ENCODE data around the gene DNASE2.
A peak's percentile ranks its signal among the peaks of the same experiment; 100 is the strongest.

The DNASE2 gene

DNA sequence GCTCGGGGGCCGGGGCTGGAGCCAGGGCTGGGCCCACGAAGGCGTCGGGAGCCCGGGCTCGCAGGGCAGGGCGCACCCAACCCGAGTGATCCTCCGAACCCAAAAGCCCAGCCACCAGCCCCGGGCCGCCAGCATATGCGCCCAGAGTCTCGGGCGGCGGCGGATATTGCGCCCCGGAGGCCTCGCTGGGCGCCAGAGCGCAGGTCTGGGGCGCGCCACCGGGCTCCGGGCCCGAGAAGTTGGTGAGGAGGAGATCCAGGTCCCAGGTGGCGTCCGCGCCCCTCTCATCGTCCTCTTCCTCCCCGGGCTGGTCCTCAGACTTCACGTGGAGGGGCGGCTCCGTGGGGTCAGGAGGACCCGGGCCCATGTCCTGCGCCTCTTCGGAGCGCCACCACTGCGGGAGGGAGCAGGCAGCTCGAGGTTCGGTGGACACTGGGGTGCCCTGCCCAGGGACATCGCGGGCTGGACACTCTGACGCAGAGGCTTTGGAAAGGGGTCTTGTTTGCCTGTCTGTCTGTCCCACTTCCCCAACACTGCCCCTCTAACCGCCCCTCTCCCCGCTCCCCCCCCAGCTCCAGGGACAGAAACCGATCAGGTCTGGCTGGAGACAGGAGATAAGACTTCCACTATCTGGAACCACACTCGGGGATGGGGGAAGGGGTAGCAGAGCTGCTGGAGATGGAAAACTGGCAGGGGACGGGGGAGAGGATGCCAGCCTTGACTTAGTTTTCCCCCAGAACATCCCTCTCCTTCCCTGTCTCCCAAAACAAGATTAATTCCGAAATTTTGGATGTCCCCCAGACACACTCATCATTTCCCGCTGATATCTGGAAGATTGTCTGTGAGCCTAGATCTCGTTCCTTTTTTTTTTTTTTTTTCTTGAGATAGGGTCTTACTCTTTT is 4.8 kb upstream of the DNASE2 start:
- peak overlapping the region; percentile 49 for H3K4me3 ChIP-seq (ENCODE audit: low read depth, low read length)

DNA sequence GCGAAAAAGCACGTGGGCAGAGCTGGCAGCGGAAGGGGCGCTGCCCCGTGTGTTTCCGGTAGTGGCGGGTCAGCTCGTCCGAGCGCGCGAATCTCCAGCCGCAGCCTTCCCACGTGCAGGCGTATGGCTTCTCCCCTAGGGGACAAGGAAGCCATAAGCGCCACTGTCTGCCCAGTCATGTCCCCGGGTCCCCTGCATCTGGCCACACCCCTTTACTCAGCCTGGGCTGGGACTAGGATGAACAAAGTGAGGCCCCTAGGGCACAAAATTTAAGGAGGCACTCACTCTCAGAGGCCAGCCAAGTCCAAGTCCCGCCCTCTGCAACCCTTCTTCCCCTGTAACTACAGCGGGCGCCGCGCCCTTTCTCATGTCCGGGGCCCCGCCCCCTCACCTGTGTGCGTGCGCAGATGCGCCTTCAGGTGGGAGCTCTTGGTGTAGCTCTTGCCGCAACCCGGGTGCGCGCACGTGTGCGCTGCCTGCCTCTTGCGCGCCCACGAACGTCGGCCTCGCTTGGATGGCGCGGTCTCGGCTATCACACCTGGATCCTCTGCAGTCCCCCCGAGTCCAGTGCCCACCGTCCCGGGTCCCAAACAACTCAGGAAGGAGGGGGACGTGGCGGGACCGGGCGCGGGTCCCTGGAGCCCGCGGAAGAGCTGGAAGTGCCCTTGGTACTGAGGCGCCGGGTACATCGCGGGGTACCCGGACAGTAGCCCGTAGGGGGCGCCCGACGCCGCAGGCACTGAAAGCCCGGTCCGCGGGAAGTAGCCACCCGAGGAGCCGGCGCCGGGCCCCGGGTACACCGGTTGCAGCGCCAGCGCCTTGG is 3.9 kb upstream of the DNASE2 start:
- peak; percentile 82 for DNase-seq (ENCODE audit: low read depth)
- peak overlapping the region; percentile 49 for H3K4me3 ChIP-seq (ENCODE audit: low read depth, low read length)
- TF ChIP-seq, protein P1, sequence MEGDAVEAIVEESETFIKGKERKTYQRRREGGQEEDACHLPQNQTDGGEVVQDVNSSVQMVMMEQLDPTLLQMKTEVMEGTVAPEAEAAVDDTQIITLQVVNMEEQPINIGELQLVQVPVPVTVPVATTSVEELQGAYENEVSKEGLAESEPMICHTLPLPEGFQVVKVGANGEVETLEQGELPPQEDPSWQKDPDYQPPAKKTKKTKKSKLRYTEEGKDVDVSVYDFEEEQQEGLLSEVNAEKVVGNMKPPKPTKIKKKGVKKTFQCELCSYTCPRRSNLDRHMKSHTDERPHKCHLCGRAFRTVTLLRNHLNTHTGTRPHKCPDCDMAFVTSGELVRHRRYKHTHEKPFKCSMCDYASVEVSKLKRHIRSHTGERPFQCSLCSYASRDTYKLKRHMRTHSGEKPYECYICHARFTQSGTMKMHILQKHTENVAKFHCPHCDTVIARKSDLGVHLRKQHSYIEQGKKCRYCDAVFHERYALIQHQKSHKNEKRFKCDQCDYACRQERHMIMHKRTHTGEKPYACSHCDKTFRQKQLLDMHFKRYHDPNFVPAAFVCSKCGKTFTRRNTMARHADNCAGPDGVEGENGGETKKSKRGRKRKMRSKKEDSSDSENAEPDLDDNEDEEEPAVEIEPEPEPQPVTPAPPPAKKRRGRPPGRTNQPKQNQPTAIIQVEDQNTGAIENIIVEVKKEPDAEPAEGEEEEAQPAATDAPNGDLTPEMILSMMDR (IDR thresholded peaks at IDR 0.05; ENCODE audit: low read depth, low read length, missing control alignments): peak; percentile 77

More for the DNA sequence above, 4.8 kb upstream of the DNASE2 start:
- DNase-seq (ENCODE audit: low read depth): no peak
- TF ChIP-seq, protein P1 (IDR thresholded peaks at IDR 0.05; ENCODE audit: low read depth, low read length, missing control alignments): no peak

DNA sequence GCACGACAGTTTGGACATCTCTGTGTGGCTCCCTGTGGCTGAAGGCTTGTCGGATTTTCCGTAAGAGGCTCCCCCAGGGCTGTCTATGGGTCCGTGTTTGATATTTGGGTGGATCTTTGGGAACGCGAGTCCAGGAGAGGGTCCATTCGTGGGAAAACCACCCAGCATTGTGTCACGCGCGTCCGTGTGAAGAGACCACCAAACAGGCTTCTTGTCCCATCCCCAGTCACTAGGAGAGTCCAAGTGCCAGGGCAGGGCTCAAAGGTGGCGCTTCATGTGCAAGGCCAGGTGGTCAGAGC is 3.3 kb upstream of the DNASE2 start:
- TF ChIP-seq, protein P1 (IDR thresholded peaks at IDR 0.05; ENCODE audit: low read depth, low read length, missing control alignments): no peak
- peak overlapping the region; percentile 49 for H3K4me3 ChIP-seq (ENCODE audit: low read depth, low read length)
- DNase-seq (ENCODE audit: low read depth): no peak

DNA sequence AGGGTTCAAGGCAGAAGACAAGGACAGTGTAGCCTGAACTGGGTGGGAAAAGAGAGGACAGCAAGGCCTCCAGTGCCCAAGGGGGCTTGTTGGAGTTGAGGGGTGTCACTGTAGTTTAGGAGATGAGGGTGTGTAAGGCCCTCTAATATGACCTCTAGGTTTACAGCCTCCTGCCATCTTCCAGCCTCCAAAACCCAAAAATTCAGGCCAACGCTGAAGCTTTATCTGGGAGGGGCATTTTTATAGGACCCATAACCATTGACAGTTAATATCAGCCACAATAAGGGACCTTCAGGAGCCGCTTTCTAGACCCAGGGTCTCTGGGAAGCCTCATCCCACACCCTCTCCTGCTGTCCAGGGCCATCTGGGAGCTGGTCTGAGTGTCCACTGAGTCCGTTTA is 3.0 kb upstream of the DNASE2 start:
- DNase-seq (ENCODE audit: low read depth): no peak
- no peak overlapping the region for H3K4me3 ChIP-seq (ENCODE audit: low read depth, low read length)
- TF ChIP-seq, protein P1 (IDR thresholded peaks at IDR 0.05; ENCODE audit: low read depth, low read length, missing control alignments): no peak

DNA sequence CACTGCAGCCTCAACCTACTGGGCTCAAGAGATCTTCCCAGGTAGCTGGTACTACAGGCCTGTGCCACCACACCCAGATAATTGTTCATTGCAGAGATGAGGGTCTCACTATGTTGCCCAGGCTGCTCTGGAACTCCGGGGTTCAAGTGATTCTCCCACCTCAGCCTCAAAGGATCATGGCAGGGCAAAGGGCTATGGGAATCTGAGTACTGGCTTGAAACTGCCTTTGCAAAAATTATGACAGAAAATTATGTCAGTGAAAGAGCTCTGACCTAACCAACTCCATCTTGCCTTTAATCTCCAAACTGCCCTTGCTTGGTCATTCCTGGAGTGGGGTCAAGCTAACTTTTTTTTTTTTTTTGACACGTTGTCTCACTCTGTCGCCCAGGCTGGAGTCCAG is 1.3 kb upstream of the DNASE2 start:
- TF ChIP-seq, protein P1 (IDR thresholded peaks at IDR 0.05; ENCODE audit: low read depth, low read length, missing control alignments): no peak

DNA sequence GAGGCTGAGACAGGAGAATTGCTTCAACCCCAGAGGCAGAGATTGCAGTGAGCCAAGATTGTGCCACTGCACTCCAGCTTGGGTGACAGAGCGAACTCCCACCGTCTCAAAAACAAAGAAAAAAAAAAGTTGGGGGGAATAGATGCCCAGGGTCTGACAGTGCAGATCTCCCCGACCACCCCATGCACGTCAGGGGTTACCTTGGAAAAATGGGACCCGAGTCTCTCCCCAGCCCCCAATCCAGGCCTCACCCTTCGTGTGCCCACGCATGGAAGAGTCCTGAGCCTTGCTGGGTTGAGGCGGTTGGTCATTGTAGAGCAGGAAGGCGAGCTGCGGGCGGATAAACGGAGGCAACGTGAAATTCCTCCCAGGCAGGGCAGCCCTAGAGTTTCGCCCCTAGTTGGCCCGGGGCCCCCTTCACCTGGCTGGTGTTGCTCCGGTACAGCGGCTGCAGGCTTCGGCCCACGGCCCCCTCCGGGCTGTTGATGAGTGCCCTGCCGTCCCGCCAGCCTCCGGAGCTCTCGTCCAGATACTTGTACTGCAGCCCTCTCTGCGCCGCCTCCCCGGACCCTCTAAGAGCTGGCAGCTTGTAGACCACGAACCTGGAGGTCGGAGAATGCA is 588 bp downstream of the DNASE2 start:
- no peak for DNase-seq (ENCODE audit: low read depth)
- TF ChIP-seq, protein P1 (IDR thresholded peaks at IDR 0.05; ENCODE audit: low read depth, low read length, missing control alignments): no peak
- peak overlapping the region; percentile 75 for H3K4me3 ChIP-seq (ENCODE audit: low read depth, low read length)

More for the DNA sequence above, 1.3 kb upstream of the DNASE2 start:
- H3K4me3 ChIP-seq (ENCODE audit: low read depth, low read length): no peak overlapping the region
- DNase-seq (ENCODE audit: low read depth): no peak

All from GM12864 (cell line).